22Rv1 (cell line): ENCODE measurements around the gene XRCC3.

ENCODE experiments used
- ZFX ChIP-seq: fragments of 450-650 bp; IDR thresholded peaks from 2 replicates; pipeline ENCODE4 v1.6.1; 2017; ENCODE audit warnings: antibody characterized with exemption, borderline replicate concordance
- TF ChIP-seq, protein P1 (sequence below): fragments of 450-650 bp; IDR thresholded peaks from 2 replicates; pipeline ENCODE4 v1.5.1; 2017; ENCODE audit warnings: mild to moderate bottlenecking

DNA sequence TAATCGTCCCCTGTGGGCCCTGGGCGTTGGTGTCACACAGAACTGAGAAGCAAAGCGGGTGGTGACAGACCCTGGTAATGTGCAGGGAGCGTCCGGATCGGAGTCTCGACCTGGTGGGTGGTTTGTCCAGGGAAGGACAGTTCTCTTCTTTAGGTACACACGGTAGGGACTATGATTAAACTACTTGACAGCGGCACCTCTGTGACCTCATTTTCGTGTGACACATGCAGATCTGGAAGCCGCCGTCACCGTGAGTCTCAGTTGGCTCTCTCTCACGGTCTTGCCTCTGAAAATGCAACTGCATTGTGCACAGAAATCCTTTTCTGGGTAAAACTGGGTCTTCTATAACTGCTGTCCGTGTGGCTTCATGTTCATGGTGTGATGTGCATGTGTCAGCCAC, 32.1 kb downstream of the XRCC3 start:
- TF ChIP-seq, protein P1, sequence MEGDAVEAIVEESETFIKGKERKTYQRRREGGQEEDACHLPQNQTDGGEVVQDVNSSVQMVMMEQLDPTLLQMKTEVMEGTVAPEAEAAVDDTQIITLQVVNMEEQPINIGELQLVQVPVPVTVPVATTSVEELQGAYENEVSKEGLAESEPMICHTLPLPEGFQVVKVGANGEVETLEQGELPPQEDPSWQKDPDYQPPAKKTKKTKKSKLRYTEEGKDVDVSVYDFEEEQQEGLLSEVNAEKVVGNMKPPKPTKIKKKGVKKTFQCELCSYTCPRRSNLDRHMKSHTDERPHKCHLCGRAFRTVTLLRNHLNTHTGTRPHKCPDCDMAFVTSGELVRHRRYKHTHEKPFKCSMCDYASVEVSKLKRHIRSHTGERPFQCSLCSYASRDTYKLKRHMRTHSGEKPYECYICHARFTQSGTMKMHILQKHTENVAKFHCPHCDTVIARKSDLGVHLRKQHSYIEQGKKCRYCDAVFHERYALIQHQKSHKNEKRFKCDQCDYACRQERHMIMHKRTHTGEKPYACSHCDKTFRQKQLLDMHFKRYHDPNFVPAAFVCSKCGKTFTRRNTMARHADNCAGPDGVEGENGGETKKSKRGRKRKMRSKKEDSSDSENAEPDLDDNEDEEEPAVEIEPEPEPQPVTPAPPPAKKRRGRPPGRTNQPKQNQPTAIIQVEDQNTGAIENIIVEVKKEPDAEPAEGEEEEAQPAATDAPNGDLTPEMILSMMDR: no peak
- no peak for TF ChIP-seq ZFX
